Activated CD4-positive, alpha-beta memory T cell treated with anti-CD3 and anti-CD28 coated beads, Interleukin-2, amount 10 ng/mL, durations not matched to agents 7 days and 5 days (primary cell): ENCODE results near the gene FAM98C. TPM values are rescaled to one million over a fixed set of nuclear protein-coding genes. Genes with fewer than 3 reads are reported as not detected.
"Not testable (repeated sequence)": the region's sequence is repeated elsewhere in the genome, so short reads cannot be mapped to it uniquely, and the experiment has no call there.

Source experiments
- CTCF ChIA-PET: fragments of 350-600 bp; sonication (Branson Sonifier 250); formaldehyde crosslinking; loops from one replicate; lab custom pipeline; 2021; ENCODE audit warnings: antibody characterized with exemption, inconsistent platforms; lab: Charles Lee
- POLR2A ChIA-PET: fragments of 350-600 bp; sonication (Branson Sonifier 250); formaldehyde crosslinking; loops from one replicate; lab custom pipeline; 2021; ENCODE audit warnings: antibody characterized with exemption; lab: Charles Lee
- DNase-seq: peaks from one replicate; pipeline ENCODE4 v3.0.0-alpha.2; 2020
- H3K27ac Mint-ChIP-seq: one replicate; pipeline ENCODE4 v1.8.0; 2021; ENCODE audit warnings: mild to moderate bottlenecking, mixed read lengths
- H3K27me3 Mint-ChIP-seq: one replicate; pipeline ENCODE4 v1.8.0; 2021; ENCODE audit warnings: mixed read lengths
- H3K36me3 Mint-ChIP-seq: one replicate; pipeline ENCODE4 v1.8.0; 2021; ENCODE audit warnings: low read depth, mixed read lengths
- H3K4me1 Mint-ChIP-seq: one replicate; pipeline ENCODE4 v1.8.0; 2021; ENCODE audit warnings: mixed read lengths
- H3K4me3 Mint-ChIP-seq: one replicate; pipeline ENCODE4 v1.8.0; 2021; ENCODE audit warnings: mild to moderate bottlenecking, mixed read lengths
- H3K9me3 Mint-ChIP-seq: one replicate; pipeline ENCODE4 v1.8.0; 2021; ENCODE audit warnings: mixed read lengths
- total RNA-seq, 2 experiments: library from RNA; stranded (reverse); gene quantifications; one replicate each; pipeline ENCODE4 v1.2.3, GENCODE V29; 2021

The FAM98C gene
- 10 to 100 TPM; 34.7 to 36.5 TPM for total RNA-seq

GRCh38 chr19:38402967-38403674 lies at the start of gene FAM98C:
Gene FAM98C (plus strand): TSS chr19:38403093. CDS start chr19:38403154, 61 bp downstream.
- Mint-ChIP-seq H3K27me3 (peaks cover 6% of the 10 kb centered on the region), H3K27ac (peak within 1 kb of the TSS; percentile 92), H3K4me1 (peaks cover 26% of the 10 kb centered on the region), H3K9me3 (no peaks in the 10 kb centered on the region), H3K36me3 (peaks cover 16% of the 10 kb centered on the region), H3K4me3 (peak within 1 kb of the TSS; percentile 93)
- CTCF ChIA-PET = interaction anchor here (0.5 to 3.8 kb wide), 78 partner anchors 9 to 549 kb away, joined by 3 to 60 read pairs (median 4); partner anchors contain the start of genes ACTN4, CATSPERG, ECH1 and EIF3K
- peak; percentile 98 for DNase-seq
- POLR2A ChIA-PET = interaction anchor here (0.6 to 4.2 kb wide), 26 partner anchors 9 to 924 kb away, joined by 3 to 35 read pairs (median 6); partner anchors contain the start of genes ACTN4, CATSPERG, EIF3K and GGN

- peaks cover 6% of the 10 kb centered on the region for H3K4me1 Mint-ChIP-seq
- POLR2A ChIA-PET = no interaction called here
Measured at GRCh38 chr19:38355728-38356725, 46.9 kb upstream of the FAM98C start.

GRCh38 chr19:38358071-38358470 lies 44.8 kb upstream of the FAM98C start:
- Mint-ChIP-seq H3K9me3 (no peaks in the 10 kb centered on the region), H3K27me3 (peaks cover 42% of the 10 kb centered on the region), H3K4me1 (peaks cover 18% of the 10 kb centered on the region), H3K36me3 (no peaks in the 10 kb centered on the region), H3K27ac (no peak overlapping the region), H3K4me3 (no peak overlapping the region)
- DNase-seq = no peak
- POLR2A ChIA-PET = interaction anchor here (0.6 to 1.4 kb wide), 4 partner anchors 16 to 92 kb away, joined by 3 read pairs; partner anchors contain the start of genes GGN and PSMD8
- CTCF ChIA-PET = no interaction called here

More at GRCh38 chr19:38355728-38356725, 46.9 kb upstream of the FAM98C start:
- CTCF ChIA-PET = no interaction called here
- Mint-ChIP-seq H3K27me3 (peaks cover 35% of the 10 kb centered on the region), H3K27ac (no peak overlapping the region), H3K4me3 (no peak overlapping the region), H3K9me3 (no peaks in the 10 kb centered on the region), H3K36me3 (no peaks in the 10 kb centered on the region)
- no peak for DNase-seq

GRCh38 chr19:38359242-38360021 lies 43.5 kb upstream of the FAM98C start:
- Mint-ChIP-seq H3K27ac (no peak overlapping the region), H3K27me3 (peaks cover 42% of the 10 kb centered on the region), H3K4me1 (peaks cover 19% of the 10 kb centered on the region), H3K4me3 (peak overlapping the region; percentile 10), H3K36me3 (no peaks in the 10 kb centered on the region), H3K9me3 (no peaks in the 10 kb centered on the region)
- no peak for DNase-seq
- POLR2A ChIA-PET = interaction anchor here (1.3 to 2.1 kb wide), 3 partner anchors 13 to 28 kb away, joined by 3 to 12 read pairs (median 3); partner anchors contain the start of genes GGN and PSMD8
- CTCF ChIA-PET = interaction anchor here (0.6 to 1.2 kb wide), 3 partner anchors 43 to 858 kb away, joined by 3 to 4 read pairs (median 3); partner anchors contain the start of gene FAM98C

- H3K27me3 Mint-ChIP-seq = peaks cover 42% of the 10 kb centered on the region
- peaks cover 19% of the 10 kb centered on the region for H3K4me1 Mint-ChIP-seq
- DNase-seq = no peak
- H3K27ac Mint-ChIP-seq = no peak overlapping the region
- ChIA-PET CTCF (interaction anchor here (1.1 kb wide), 1 partner anchor 14 kb away, joined by 3 read pairs; the partner anchor contains the start of gene PSMD8), POLR2A (interaction anchor here (1.1 to 2.1 kb wide), 2 partner anchors 14 to 24 kb away, joined by 4 to 12 read pairs; partner anchors contain the start of genes CATSPERG and PSMD8)
- peak overlapping the region; percentile 84 for H3K4me3 Mint-ChIP-seq
- no peaks in the 10 kb centered on the region for H3K9me3 Mint-ChIP-seq
- no peaks in the 10 kb centered on the region for H3K36me3 Mint-ChIP-seq
Measured at GRCh38 chr19:38360351-38360750, 42.5 kb upstream of the FAM98C start.

- Mint-ChIP-seq H3K4me1 (peaks cover 19% of the 10 kb centered on the region), H3K4me3 (peak overlapping the region; percentile 84), H3K27ac (no peak overlapping the region), H3K9me3 (no peaks in the 10 kb centered on the region), H3K36me3 (no peaks in the 10 kb centered on the region), H3K27me3 (peaks cover 38% of the 10 kb centered on the region)
- ChIA-PET POLR2A (interaction anchor here (1.1 to 2.1 kb wide), 5 partner anchors 13 to 35 kb away, joined by 3 to 17 read pairs (median 6); partner anchors contain the start of genes CATSPERG, GGN and PSMD8), CTCF (interaction anchor here (1.1 kb wide), 2 partner anchors 13 to 25 kb away, joined by 3 to 4 read pairs; partner anchors contain the start of genes CATSPERG and PSMD8)
- no peak for DNase-seq
Measured at GRCh38 chr19:38360839-38361631, 41.9 kb upstream of the FAM98C start.

- Mint-ChIP-seq H3K4me3 (peak overlapping the region; percentile 84), H3K9me3 (no peaks in the 10 kb centered on the region), H3K4me1 (peaks cover 19% of the 10 kb centered on the region), H3K27me3 (peaks cover 36% of the 10 kb centered on the region), H3K36me3 (no peaks in the 10 kb centered on the region), H3K27ac (peak overlapping the region; percentile 80)
- peak; percentile 81 for DNase-seq
- ChIA-PET POLR2A (interaction anchor here (1.2 to 2.0 kb wide), 4 partner anchors 13 to 35 kb away, joined by 3 to 17 read pairs (median 6); partner anchors contain the start of genes CATSPERG, GGN and PSMD8), CTCF (interaction anchor here (1.1 kb wide), 1 partner anchor 26 kb away, joined by 4 read pairs; the partner anchor contains the start of gene CATSPERG)
Measured at GRCh38 chr19:38361633-38362075, 41.2 kb upstream of the FAM98C start.

GRCh38 chr19:38362076-38362945 lies 40.6 kb upstream of the FAM98C start:
- ChIA-PET CTCF (interaction anchor here (0.7 to 1.1 kb wide), 2 partner anchors 26 to 1202 kb away, joined by 4 read pairs; partner anchors contain the start of gene CATSPERG), POLR2A (interaction anchor here (1.2 to 2.0 kb wide), 4 partner anchors 12 to 34 kb away, joined by 3 to 17 read pairs (median 6); partner anchors contain the start of genes CATSPERG, GGN and PSMD8)
- peak overlapping the region; percentile 84 for H3K4me3 Mint-ChIP-seq
- DNase-seq = peak; percentile 93
- no peaks in the 10 kb centered on the region for H3K9me3 Mint-ChIP-seq
- H3K27me3 Mint-ChIP-seq = peaks cover 35% of the 10 kb centered on the region
- H3K36me3 Mint-ChIP-seq = no peaks in the 10 kb centered on the region
- peaks cover 19% of the 10 kb centered on the region for H3K4me1 Mint-ChIP-seq
- peak overlapping the region; percentile 80 for H3K27ac Mint-ChIP-seq

- H3K27ac Mint-ChIP-seq, H3K36me3 Mint-ChIP-seq, H3K9me3 Mint-ChIP-seq, DNase-seq: not testable (repeated sequence)
- Mint-ChIP-seq H3K4me3 (peak overlapping the region; percentile 84), H3K27me3 (peaks cover 31% of the 10 kb centered on the region), H3K4me1 (peaks cover 19% of the 10 kb centered on the region)
- ChIA-PET CTCF (interaction anchor here (0.7 kb wide), 1 partner anchor 1201 kb away, joined by 4 read pairs; no protein-coding TSS in a partner anchor), POLR2A (interaction anchor here (1.4 to 2.0 kb wide), 2 partner anchors 11 to 27 kb away, joined by 5 to 17 read pairs; partner anchors contain the start of genes CATSPERG and PSMD8)
Measured at GRCh38 chr19:38362946-38363688, 39.8 kb upstream of the FAM98C start.
